H9 (cell line): Measurements from ENCODE around the gene TRAP1. TPM values are rescaled to one million over a fixed set of nuclear protein-coding genes. Genes with fewer than 3 reads are reported as not detected.

Experiments
- DNase-seq: peaks from one replicate; pipeline ENCODE4 v3.0.0-alpha.2; 2017
- H2AFZ ChIP-seq: one replicate; pipeline ENCODE4 v1.6.1; 2013; ENCODE audit warnings: mild to moderate bottlenecking, low read length, control low read depth, moderate library complexity
- H2AK5ac ChIP-seq: 2 replicates; pipeline ENCODE4 v1.6.1; 2013; ENCODE audit warnings: low read length, control low read depth, mixed read lengths; ENCODE audit not compliant: insufficient read length
- H2BK120ac ChIP-seq: one replicate; pipeline ENCODE4 v1.6.1; 2013; ENCODE audit warnings: low read depth, mild to moderate bottlenecking, low read length, control low read depth, inconsistent platforms; ENCODE audit not compliant: poor library complexity, severe bottlenecking
- H2BK12ac ChIP-seq: 2 replicates; pipeline ENCODE4 v1.6.1; 2013; ENCODE audit warnings: low read length, control low read depth, mixed read lengths, low read depth; ENCODE audit not compliant: insufficient read length
- H2BK15ac ChIP-seq: 2 replicates; pipeline ENCODE4 v1.6.1; 2013; ENCODE audit warnings: low read depth, low read length, control low read depth
- H2BK20ac ChIP-seq: one replicate; pipeline ENCODE4 v1.6.1; 2013; ENCODE audit warnings: low read depth, mild to moderate bottlenecking, low read length, control low read depth, inconsistent platforms; ENCODE audit not compliant: poor library complexity, severe bottlenecking
- H2BK5ac ChIP-seq: 2 replicates; pipeline ENCODE4 v1.6.1; 2013; ENCODE audit warnings: low read length, control low read depth, mixed read lengths; ENCODE audit not compliant: insufficient read length
- H3K14ac ChIP-seq: 2 replicates; pipeline ENCODE4 v1.6.1; 2013; ENCODE audit warnings: low read length, control low read depth; ENCODE audit not compliant: insufficient read depth
- H3K18ac ChIP-seq: 2 replicates; pipeline ENCODE4 v1.6.1; 2013; ENCODE audit warnings: low read depth, mild to moderate bottlenecking, mixed read lengths, low read length, control low read depth; ENCODE audit not compliant: insufficient read length
- H3K23ac ChIP-seq: 2 replicates; pipeline ENCODE4 v1.6.1; 2013; ENCODE audit warnings: low read length, control low read depth, mixed read lengths, low read depth; ENCODE audit not compliant: insufficient read length
- H3K23me2 ChIP-seq: 2 replicates; pipeline ENCODE4 v1.6.1; 2013; ENCODE audit warnings: low read depth, mild to moderate bottlenecking, mixed read lengths, low read length, control low read depth; ENCODE audit not compliant: insufficient read length, poor library complexity, severe bottlenecking
- H3K27ac ChIP-seq: 2 replicates; pipeline ENCODE4 v1.5.1; 2013; ENCODE audit warnings: low read length, control low read depth, mixed read lengths, low read depth; ENCODE audit not compliant: insufficient read length
- H3K27me3 ChIP-seq: 2 replicates; pipeline ENCODE4 v1.6.1; 2013; ENCODE audit warnings: low read length, control low read depth, inconsistent platforms; ENCODE audit not compliant: insufficient read depth
- H3K4ac ChIP-seq: 2 replicates; pipeline ENCODE4 v1.6.1; 2013; ENCODE audit warnings: low read depth, mild to moderate bottlenecking, control low read depth, inconsistent platforms, low read length, moderate library complexity
- H3K4me1 ChIP-seq: 2 replicates; pipeline ENCODE4 v1.6.1; 2013; ENCODE audit warnings: low read length, control low read depth, inconsistent platforms; ENCODE audit not compliant: insufficient read depth
- H3K4me2 ChIP-seq: 2 replicates; pipeline ENCODE4 v1.6.1; 2013; ENCODE audit warnings: low read length, control low read depth, mixed read lengths; ENCODE audit not compliant: insufficient read length, insufficient read depth
- H3K56ac ChIP-seq: 2 replicates; pipeline ENCODE4 v1.6.1; 2013; ENCODE audit warnings: low read depth, mild to moderate bottlenecking, mixed read lengths, low read length, control low read depth; ENCODE audit not compliant: insufficient read length
- H3K79me1 ChIP-seq: 2 replicates; pipeline ENCODE4 v1.6.1; 2013; ENCODE audit warnings: low read depth, mild to moderate bottlenecking, moderate library complexity, low read length, control low read depth, inconsistent platforms; ENCODE audit not compliant: insufficient read depth, poor library complexity, severe bottlenecking
- H3K79me2 ChIP-seq: 2 replicates; pipeline ENCODE4 v1.6.1; 2013; ENCODE audit warnings: low read length, control low read depth, inconsistent platforms; ENCODE audit not compliant: insufficient read depth
- H3K9ac ChIP-seq: 2 replicates; pipeline ENCODE4 v1.6.1; 2013; ENCODE audit warnings: low read length, control low read depth, mixed read lengths; ENCODE audit not compliant: insufficient read length; ENCODE audit errors: extremely low read depth
- H3K9me3 ChIP-seq: one replicate; pipeline ENCODE4 v1.6.1; 2013; ENCODE audit warnings: low read depth, low read length, inconsistent platforms; ENCODE audit not compliant: control insufficient read depth
- H3T11ph ChIP-seq: one replicate; pipeline ENCODE4 v1.6.1; 2013; ENCODE audit warnings: mild to moderate bottlenecking, low read length, control low read depth, inconsistent platforms
- H4K20me1 ChIP-seq: one replicate; pipeline ENCODE4 v1.6.1; 2013; ENCODE audit not compliant: control insufficient read depth, insufficient read length, insufficient read depth
- H4K5ac ChIP-seq: 2 replicates; pipeline ENCODE4 v1.6.1; 2013; ENCODE audit warnings: low read depth, mild to moderate bottlenecking, mixed read lengths, low read length, control low read depth; ENCODE audit not compliant: insufficient read length
- H4K8ac ChIP-seq: replicated peaks from 2 replicates; pipeline ENCODE4 v1.6.1; 2013; ENCODE audit warnings: low read length, control low read depth, mixed read lengths, low read depth; ENCODE audit not compliant: insufficient read length
- H4K91ac ChIP-seq: 2 replicates; pipeline ENCODE4 v1.6.1; 2013; ENCODE audit warnings: low read depth, mild to moderate bottlenecking, moderate library complexity, mixed read lengths, low read length, control low read depth; ENCODE audit not compliant: insufficient read length
- H3K27ac Mint-ChIP-seq, 3 experiments: 2 replicates in 2 of 3; 3 replicates in 1 of 3; pipeline ENCODE4 v1.8.0; 2020 to 2021; ENCODE audit warnings: mixed read lengths in 3 of 3, mild to moderate bottlenecking in 1 of 3, moderate library complexity in 1 of 3
- H3K27me3 Mint-ChIP-seq: 2 replicates; pipeline ENCODE4 v1.8.0; 2021; ENCODE audit warnings: low read depth, mild to moderate bottlenecking, moderate library complexity, mixed read lengths
- H3K36me3 Mint-ChIP-seq, 3 experiments: 2 replicates in 2 of 3; 3 replicates in 1 of 3; pipeline ENCODE4 v1.8.0; 2020 to 2021; ENCODE audit warnings: low read depth in 3 of 3, mixed read lengths in 3 of 3; ENCODE audit not compliant: insufficient read depth in 1 of 3
- H3K4me1 Mint-ChIP-seq, 2 experiments: 2 replicates each; pipeline ENCODE4 v1.8.0; 2020; ENCODE audit warnings: mixed read lengths in 2 of 2
- H3K4me3 Mint-ChIP-seq, 2 experiments: 2 replicates in 1 of 2; 3 replicates in 1 of 2; pipeline ENCODE4 v1.8.0; 2020 to 2021; ENCODE audit warnings: mild to moderate bottlenecking in 2 of 2, mixed read lengths in 2 of 2, moderate library complexity in 1 of 2
- H3K9me3 Mint-ChIP-seq, 2 experiments: 2 replicates in 1 of 2; 3 replicates in 1 of 2; pipeline ENCODE4 v1.8.0; 2020; ENCODE audit warnings: mild to moderate bottlenecking in 2 of 2, mixed read lengths in 2 of 2, moderate library complexity in 1 of 2
- WGBS: extraction: QIAGEN DNeasy Blood & Tissue Kit; methylation state at CpG from one replicate; pipeline ENCODE4 v1.1.7; 2013; ENCODE audit warnings: missing lambda C conversion rate, low lambda C conversion rate, mixed read lengths; ENCODE audit not compliant: insufficient read length; ENCODE audit errors: extremely low coverage; 5-methylcytosine and 5-hydroxymethylcytosine counted together
- total RNA-seq: library from RNA; stranded (reverse); gene quantifications from 2 replicates; pipeline ENCODE4 v1.2.1, GENCODE V29; 2021
- TF ChIP-seq, protein P1 (sequence below): fragments of 200-600 bp; sonication (generic); conservative IDR thresholded peaks from 3 replicates; pipeline ENCODE4 v1.8.0; 2021; ENCODE audit warnings: antibody characterized with exemption, mild to moderate bottlenecking

TRAP1 gene
- total RNA-seq, 1 experiment from 2014 or later = 211 TPM

GRCh38 chr16:3672571-3673041 is 44.7 kb downstream of the TRAP1 start:
- no peaks in the 10 kb centered on the region; the same call in 1 of the 2 replicates for H3K27me3 Mint-ChIP-seq
- H3K79me2 ChIP-seq = no peaks in the 10 kb centered on the region

More at GRCh38 chr16:3672571-3673041, 44.7 kb downstream of the TRAP1 start:
- Histone ChIP-seq H2AFZ (no peak overlapping the region), H3K4me1 (no peaks in the 10 kb centered on the region), H3K18ac (no peak overlapping the region), H3K14ac (no peak overlapping the region), H3K4ac (no peak overlapping the region), H3T11ph (no peak overlapping the region), H3K27ac (no peak overlapping the region), H3K56ac (no peak overlapping the region), H4K5ac (no peak overlapping the region), H3K9me3 (no peaks in the 10 kb centered on the region), H3K9ac (no peak overlapping the region), H4K91ac (no peak overlapping the region), H2BK20ac (no peak overlapping the region), H4K8ac (no peak overlapping the region), H2BK5ac (no peak overlapping the region), H3K23me2 (no peaks in the 10 kb centered on the region), H2AK5ac (no peak overlapping the region), H3K79me1 (no peaks in the 10 kb centered on the region), H4K20me1 (no peaks in the 10 kb centered on the region), H2BK120ac (no peak overlapping the region), H2BK12ac (no peak overlapping the region), H3K27me3 (no peaks in the 10 kb centered on the region), H3K23ac (no peak overlapping the region), H2BK15ac (no peak overlapping the region), H3K4me2 (no peak overlapping the region)
- Mint-ChIP-seq H3K4me3 (no peak overlapping the region), H3K36me3 (peaks cover 50 to 85% (median 74%) of the 10 kb centered on the region in 3 experiments; a peak in 6 of 7 replicates), H3K4me1 (no peaks in the 10 kb centered on the region), H3K9me3 (no peaks in the 10 kb centered on the region), H3K27ac (no peak overlapping the region)
- WGBS = no CpG with 5 or more reads among the region's 26 CpGs
- TF ChIP-seq, protein P1, sequence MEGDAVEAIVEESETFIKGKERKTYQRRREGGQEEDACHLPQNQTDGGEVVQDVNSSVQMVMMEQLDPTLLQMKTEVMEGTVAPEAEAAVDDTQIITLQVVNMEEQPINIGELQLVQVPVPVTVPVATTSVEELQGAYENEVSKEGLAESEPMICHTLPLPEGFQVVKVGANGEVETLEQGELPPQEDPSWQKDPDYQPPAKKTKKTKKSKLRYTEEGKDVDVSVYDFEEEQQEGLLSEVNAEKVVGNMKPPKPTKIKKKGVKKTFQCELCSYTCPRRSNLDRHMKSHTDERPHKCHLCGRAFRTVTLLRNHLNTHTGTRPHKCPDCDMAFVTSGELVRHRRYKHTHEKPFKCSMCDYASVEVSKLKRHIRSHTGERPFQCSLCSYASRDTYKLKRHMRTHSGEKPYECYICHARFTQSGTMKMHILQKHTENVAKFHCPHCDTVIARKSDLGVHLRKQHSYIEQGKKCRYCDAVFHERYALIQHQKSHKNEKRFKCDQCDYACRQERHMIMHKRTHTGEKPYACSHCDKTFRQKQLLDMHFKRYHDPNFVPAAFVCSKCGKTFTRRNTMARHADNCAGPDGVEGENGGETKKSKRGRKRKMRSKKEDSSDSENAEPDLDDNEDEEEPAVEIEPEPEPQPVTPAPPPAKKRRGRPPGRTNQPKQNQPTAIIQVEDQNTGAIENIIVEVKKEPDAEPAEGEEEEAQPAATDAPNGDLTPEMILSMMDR = no peak
- no peak for DNase-seq
